Umbilical cord (tissue), 2 donors: ENCODE data around the gene GMIP. TPM values are rescaled to one million over a fixed set of nuclear protein-coding genes. Genes with fewer than 3 reads are reported as not detected.
"Not testable (repeated sequence)": the region's sequence is repeated elsewhere in the genome, so short reads cannot be mapped to it uniquely, and the experiment has no call there.

ENCODE experiments used
- DNase-seq: peaks from one replicate; pipeline ENCODE4 v3.0.0-alpha.2; 2015; ENCODE audit warnings: low spot score
- total RNA-seq: library from RNA; depleted of rRNA; stranded (reverse); fragments of >200 nt; gene quantifications from one replicate; pipeline ENCODE4 v1.2.3, GENCODE V29; 2014; ENCODE audit warnings: low replicate concordance; ENCODE audit not compliant: insufficient read depth

Gene GMIP, protein sequence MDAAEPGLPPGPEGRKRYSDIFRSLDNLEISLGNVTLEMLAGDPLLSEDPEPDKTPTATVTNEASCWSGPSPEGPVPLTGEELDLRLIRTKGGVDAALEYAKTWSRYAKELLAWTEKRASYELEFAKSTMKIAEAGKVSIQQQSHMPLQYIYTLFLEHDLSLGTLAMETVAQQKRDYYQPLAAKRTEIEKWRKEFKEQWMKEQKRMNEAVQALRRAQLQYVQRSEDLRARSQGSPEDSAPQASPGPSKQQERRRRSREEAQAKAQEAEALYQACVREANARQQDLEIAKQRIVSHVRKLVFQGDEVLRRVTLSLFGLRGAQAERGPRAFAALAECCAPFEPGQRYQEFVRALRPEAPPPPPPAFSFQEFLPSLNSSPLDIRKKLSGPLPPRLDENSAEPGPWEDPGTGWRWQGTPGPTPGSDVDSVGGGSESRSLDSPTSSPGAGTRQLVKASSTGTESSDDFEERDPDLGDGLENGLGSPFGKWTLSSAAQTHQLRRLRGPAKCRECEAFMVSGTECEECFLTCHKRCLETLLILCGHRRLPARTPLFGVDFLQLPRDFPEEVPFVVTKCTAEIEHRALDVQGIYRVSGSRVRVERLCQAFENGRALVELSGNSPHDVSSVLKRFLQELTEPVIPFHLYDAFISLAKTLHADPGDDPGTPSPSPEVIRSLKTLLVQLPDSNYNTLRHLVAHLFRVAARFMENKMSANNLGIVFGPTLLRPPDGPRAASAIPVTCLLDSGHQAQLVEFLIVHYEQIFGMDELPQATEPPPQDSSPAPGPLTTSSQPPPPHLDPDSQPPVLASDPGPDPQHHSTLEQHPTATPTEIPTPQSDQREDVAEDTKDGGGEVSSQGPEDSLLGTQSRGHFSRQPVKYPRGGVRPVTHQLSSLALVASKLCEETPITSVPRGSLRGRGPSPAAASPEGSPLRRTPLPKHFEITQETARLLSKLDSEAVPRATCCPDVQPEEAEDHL
- total RNA-seq: 7.5 TPM

DNA sequence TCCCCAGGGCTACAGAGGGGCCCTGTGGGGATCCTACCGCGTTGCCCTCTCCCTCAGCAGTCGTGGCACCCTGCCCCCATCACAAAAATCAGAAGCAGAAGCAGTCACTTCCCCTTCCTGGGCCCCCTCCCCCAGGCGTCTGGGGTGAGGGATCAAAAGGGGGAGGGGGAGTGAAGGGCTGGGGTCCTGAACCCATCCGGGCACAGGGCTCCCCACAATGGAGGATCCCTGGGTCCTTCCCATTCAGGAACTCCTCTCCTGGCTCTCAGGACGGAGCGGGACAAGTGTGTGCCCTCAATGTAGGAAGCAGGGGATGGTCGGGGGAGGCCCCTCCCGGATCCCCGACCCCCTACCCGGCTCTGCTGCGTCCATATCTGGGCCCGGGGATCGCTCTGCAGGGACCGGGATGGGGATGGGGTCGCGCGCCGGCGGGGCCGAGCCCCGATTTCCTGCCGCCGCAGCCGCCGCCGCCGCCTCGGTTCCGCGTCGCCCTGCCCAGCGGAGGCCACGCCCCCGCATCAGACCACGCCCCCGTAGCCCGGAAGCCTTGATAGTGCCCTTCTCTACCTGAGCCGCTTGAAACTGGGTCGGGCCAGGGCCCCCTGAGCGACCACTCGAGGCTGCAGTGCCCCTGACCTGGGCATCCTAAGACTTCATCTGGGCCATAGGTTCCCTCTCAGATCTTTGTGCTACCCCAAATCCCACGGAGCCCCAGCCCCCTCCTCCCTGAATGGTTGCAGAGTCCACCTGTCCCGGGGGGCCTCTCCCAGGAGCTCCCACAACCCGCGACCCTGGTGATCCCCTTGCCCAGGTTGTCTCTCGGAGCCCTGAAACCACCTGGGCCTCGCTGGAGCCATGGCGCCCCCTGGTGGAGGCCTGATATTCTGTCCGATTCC, at the start of gene GMIP:
GMIP (minus strand) TSS at position 500 of the 896 bp plus-strand sequence; CDS start at position 372, 128 bp downstream.
- peak; percentile 67 for DNase-seq

DNA sequence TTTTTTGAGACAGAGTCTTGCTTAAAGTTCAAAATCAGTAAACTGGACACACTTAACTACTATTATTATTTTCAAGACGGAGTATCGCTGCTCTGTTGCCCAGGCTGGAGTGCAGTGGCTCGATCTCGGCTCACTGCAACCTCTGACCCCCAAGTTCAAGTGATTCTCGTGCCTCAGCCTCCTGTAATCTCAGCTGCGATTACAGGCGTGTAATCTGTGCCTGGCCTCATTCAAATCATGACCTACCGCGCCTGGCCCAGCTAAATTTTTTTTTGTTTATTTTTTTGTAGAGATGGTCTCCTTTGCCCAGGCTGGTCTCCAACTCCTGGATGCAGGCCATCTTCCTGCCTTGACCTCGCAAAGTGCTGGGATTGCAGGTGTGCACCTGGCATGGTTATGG, 48.2 kb upstream of the GMIP start:
- DNase-seq: no peak

DNA sequence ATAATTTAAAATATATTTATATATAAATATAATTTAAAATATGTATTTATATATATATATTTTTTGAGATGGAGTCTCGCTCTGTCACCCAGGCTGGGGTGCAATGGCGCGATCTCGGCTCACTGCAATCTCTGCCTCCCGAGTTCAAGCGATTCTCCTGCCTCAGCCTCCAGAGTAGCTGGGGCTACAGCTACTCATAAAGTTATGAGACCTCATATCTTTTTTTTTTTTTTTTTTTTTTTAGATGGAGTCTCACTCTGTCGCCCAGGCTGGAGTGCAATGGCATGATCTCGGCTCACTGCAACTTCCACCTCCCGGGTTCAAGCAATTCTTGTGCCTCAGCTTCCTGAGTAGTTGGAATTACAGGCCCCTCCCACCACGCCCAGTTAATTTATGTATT, 45.6 kb upstream of the GMIP start:
- not testable (repeated sequence) for DNase-seq

DNA sequence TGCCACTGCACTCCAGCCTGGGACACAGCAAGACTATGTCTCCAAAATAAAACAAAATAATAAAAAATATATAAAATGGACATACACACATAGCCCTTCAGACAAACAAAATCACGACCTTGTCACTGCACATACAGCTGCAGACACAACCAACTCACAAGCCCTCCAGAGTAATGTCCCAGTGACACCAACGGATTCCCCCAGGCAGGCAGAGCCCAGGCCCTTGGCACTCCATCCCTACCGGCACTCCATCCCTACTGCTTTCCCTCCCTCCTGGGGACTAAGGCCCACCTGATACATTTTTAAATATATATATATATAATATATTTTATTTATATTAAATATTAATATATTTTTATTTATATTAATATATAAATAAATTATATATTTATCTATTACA, 43.6 kb upstream of the GMIP start:
- no peak for DNase-seq

DNA sequence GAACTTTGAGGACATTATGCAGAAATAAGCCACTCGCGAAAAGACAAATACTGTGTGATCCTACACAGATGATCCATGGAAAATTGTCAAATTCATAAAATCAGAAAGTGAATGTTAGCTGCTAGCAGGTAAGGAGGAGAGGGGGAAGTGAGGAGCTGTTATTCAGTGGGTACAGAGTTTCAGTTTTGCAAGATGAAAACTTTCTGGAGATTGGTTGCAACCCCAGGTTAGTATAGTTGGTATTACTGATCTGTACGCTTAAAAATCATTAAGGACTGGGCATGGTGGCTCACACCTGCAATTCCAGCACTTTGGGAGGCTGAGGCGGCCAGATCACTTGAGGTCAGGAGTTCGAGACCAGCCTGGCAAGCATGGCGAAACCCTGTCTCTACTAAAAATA, 43.1 kb upstream of the GMIP start:
- no peak for DNase-seq

DNA sequence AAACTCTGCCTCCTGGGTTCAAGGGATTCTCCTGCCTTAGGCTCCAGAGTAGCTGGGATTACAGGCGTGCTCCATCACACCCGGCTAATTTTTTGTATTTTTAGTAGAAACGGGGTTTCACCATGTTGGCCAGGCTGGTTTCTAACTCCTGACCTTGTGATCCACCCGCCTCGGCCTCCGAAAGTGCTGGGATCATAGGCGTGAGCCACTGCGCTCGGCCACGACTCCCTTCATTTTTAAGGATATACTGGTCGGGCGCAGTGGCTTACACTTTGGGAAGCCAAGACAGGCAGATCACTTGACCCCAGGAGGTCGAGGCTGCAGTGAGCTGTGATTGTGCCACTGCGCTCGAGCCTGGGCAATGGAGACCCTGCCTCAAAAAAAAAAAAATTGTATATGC, 42.7 kb upstream of the GMIP start:
- DNase-seq: not testable (repeated sequence)

DNA sequence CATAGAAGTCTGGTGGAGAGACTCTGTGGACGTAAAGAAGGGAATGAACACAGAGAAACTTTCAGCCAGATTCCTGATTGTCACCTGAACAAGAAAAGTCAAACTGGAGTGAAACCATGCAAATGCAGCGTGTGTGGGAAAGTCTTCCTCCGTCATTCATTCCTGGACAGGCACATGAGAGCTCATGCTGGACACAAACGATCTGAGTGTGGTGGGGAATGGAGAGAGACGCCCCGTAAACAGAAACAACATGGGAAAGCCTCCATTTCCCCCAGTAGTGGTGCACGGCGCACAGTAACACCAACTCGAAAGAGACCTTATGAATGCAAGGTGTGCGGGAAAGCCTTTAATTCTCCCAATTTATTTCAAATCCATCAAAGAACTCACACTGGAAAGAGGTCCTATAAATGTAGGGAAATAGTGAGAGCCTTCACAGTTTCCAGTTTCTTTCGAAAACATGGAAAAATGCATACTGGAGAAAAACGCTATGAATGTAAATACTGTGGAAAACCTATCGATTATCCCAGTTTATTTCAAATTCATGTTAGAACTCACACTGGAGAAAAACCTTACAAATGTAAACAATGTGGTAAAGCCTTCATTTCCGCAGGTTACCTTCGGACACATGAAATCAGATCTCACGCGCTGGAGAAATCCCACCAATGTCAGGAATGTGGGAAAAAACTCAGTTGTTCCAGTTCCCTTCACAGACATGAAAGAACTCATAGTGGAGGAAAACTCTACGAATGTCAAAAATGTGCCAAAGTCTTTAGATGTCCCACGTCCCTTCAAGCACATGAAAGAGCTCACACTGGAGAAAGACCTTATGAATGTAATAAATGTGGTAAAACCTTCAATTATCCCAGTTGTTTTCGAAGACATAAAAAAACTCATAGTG, 36.0 kb upstream of the GMIP start:
- DNase-seq: no peak

DNA sequence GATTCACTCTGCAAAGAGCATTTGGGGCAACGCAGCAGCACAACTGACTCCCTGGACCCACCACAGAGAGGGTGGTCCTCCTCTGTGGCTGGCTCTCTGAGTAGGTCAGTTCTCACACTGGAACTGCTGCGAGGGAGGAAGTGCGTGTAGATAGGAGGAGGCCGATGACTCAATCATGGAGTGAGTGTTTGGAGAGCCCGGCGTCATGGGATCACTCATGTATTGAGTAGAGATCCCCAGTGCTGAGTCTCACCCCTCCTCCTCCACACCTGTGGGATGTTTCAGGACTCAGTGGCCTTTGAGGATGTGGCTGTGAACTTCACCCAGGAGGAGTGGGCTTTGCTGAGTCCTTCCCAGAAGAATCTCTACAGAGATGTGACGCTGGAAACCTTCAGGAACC, 34.1 kb upstream of the GMIP start:
- DNase-seq: no peak

DNA sequence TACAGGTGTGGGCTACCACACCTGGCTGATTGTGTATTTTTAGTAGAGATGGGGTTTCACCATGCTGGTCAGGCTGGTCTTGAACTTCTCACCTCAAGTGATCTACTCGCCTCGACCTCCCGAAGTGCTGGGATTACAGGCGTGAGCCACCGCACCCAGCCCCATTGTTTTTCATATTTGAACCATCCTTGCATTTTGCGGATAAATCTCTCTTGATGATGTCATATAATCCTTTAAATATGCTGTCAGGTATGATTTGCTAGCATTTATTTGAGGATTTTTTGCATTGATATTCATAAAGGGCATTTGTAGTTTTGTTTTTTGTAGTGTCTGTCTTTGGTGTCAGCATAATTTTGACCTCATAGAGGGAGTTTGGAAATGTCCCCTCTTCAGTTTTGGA, 30.9 kb upstream of the GMIP start:
- DNase-seq: no peak

DNA sequence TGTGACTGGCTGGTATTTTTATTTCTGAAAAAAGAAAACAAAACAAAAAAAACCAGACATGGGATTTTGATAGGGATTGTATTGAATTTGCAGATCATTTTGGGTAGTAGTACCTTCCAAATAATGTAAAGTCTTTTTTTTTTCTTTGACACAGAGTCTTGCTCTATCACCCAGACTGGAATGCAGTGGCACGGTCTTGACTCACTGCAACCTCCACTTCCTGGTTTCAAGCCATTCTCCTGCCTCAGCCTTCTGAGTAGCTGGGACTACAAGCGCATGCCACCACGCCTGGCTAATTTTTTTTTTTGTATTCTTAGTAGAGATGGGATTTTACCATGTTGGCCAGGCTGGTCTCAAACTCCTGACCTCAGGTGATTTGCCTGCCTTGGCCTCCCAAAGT, 29.4 kb upstream of the GMIP start:
- DNase-seq: no peak

DNA sequence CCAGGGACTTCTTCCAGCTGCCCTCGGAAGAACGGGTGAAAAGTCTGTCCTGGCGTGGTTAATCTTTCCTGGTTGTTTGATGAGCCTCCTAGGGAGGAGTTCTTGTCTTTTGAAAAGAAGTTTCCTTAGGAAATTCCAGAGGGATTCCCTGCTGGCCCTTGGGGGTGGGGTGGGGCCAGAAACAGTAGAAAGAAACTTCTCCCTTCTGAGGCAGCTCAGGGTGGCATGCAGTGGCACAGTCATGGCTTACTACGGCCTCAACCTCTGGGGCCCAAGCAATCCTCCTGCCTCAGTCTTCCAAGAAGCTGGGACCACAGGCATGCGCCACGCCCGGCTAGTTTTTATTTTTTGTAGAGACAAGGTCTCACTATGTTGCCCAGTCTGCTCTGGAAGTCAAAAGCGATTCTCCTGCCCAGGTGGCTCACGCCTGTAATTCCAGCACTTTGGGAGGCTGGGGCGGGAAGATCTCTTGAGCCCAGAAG, 26.7 kb upstream of the GMIP start:
- no peak for DNase-seq

DNA sequence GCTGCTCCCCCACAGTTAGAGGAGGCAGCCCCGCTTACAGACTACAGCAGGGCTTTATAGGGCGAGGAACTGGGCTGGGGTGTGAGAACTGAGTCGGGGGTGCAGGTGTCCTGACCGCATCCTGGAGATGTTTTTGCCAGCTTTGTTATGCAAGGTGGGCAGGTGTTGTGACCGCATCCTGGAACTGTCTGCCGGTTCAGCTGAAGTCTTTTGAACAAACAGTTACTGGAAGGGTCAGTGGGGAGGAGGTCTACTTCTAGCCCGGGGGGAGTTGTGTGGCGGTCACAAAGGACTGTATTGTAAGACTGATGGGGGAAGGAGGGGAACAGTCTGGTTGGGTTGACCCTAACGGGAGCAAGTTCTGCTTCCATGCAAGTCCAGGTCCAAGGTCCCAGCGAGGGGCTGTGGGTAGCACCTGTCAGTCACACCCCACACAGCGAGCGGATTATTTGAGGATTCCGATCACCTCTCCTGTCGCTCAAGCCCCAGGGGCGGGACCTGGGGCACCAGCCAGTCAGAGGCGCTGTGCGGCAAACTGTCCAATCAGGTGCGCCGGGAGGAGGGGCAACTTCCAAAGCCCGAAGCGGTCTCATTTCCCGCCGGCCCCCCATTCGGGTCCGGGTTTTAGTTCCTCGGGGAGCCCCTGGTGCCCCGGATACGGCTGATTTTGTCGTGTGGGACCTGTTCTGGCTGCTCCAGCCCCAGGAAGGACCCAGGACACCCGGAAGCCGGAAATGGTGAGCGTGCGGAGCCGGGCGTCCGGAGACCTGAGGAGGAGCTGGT, 25.0 kb upstream of the GMIP start, which contains the start of gene ZNF101:
ZNF101 (plus strand) TSS at position 610 of the 783 bp plus-strand sequence; CDS start at position 735, 125 bp downstream.
- peak; percentile 94 for DNase-seq

DNA sequence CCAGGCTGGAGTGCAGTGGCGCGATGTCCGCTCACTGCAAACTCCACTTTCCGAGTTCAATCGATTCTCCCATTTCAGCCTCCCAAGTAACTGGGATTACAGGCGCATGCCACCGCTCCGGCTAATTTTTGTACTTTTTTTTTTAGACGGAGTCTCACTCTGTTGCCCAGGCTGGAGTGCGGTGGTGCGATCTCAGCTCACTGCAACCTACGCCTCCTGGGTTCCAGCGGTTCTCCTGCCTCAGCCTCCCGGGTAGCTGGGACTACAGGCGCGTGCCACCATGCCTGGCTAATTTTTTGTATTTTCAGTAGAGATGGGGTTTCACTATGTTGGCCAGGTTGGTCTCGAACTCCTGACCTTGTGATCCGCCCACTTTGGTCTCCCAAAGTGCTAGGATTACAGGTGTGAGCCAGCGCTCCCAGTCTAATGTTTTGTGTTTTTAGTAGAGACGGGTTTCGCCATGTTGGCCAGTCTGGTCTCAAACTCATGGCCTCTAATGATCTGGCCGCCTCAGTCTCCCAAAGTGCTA, 22.0 kb upstream of the GMIP start:
- not testable (repeated sequence) for DNase-seq

DNA sequence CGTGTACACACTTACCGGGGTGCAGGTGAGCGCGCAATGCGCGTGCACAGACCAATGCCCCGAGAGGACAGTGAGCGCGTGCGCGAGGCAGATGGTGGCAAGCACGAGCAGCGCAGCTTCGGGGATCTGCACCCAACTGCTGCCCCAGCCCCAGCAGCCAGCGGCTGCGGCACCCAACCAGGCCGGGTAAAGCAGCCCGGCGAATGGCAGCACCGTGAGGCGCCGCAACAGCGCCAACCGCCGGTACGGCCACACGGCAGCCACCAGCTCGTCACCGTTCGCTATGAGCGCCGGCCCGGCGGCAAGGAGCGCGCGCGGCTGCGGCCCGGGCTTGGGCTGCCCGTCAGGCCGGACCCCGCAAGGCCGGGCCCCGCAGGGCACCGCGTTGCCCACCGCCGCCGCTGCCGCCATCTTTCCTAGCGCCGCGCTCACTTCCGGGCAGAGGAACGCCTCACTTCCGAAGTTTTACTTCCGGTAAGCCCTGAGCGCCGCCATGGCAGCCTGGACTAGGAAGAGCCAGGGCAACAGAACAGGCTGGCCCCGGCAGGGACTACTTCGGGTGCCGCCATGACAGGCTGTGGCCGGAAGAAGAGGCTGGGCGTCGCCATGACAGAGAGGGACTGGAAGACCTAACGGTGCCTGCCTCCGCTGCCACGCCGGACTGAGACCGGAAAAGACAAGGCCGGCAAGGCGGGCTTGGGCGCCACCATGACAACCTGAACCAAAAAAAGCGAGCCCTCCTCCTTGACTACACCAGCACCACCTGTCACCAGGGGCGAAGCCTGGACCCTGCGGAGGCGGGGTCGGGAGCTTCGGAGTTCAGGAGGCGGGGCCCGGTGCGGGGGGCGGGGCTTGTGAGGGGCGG, 20.0 kb upstream of the GMIP start, which contains the start of gene ATP13A1:
ATP13A1 (minus strand) TSS at position 421 of the 865 bp plus-strand sequence; CDS start at position 411, 10 bp downstream.
- peak; percentile 99 for DNase-seq

DNA sequence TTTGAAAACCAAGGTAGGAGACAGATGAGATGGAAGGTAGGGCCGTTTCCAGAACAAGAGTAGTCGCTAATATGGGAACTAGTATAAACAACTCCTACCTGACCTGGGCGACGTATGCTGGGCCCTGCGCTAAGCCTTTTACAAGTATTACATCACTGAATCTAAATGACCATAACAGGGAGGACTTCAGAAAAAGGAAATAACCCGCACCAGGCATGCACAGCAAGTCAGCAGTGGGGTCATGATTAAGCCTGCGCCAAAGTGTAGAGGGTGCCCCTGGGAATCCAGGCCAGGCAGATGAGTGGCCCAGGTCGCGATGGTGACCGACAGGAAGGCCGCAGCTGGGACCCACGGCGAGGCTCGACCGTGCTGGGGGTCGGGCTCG, 19.4 kb upstream of the GMIP start:
- DNase-seq: no peak

DNA sequence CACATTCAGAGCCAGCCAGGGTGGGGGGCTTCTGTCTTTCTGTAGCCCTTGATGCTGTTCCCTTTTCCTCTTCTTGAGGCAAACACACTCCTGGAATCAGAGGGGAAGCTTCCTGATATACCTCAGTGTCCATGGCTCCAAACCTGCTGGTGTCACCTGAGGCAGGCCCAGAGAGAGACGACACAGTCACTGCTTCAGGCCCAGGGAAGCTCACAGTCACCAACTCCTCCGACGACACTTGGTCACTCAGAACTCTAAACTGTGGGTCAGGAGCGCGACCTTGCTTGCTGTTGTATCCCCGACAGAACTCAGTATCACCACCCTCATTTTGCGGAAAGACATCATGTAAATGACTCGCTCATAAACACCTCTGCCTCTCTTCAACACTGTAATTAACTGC, 18.9 kb upstream of the GMIP start:
- no peak for DNase-seq

DNA sequence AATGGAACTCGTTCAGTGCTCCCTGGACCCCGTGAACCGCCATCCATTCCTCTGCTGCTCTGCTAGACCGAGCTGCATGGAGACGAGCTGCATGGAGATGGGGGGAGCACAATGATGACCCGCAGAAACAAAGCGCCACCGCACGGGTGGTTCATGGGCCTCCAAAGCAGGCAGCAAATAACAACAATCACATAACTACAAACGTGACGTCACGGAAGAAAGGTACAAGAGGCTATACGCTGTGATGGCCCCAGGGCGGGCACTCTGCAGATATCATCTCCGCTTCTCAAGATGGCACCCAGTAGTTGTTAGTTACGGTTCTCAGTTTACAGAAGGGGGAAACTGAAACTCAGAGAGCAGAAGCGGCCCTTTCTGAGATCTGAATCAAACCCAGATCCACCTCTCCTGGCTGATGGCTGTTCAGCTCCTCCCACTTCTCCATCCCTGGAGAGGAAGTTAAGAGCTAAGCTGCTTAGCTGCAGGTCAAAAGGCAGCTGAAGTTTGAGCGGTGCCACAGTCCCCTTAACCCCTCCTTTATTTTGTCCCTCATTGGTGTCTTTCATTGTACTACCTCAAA, 18.3 kb upstream of the GMIP start:
- no peak for DNase-seq
